Endothelial cell of umbilical vein (primary cell): ENCODE measurements around the gene MACO1. TPM values are rescaled to one million over a fixed set of nuclear protein-coding genes. Genes with fewer than 3 reads are reported as not detected.

Source experiments
- BruUV-seq: library from RNA; stranded (reverse); fragments of 400-500 nt; replicated peaks from 2 replicates; lab custom pipeline; 2021; lab: Mats Ljungman, UMichigan
- CTCF ChIA-PET: fragments of 300-600, 350-600 bp; sonication (Branson Sonifier 250); formaldehyde crosslinking; loops from one replicate; lab custom pipeline; 2021; ENCODE audit warnings: antibody characterized with exemption, inconsistent platforms; lab: Charles Lee
- POLR2A ChIA-PET: fragments of 300-600, 350-600 bp; sonication (Branson Sonifier 250); formaldehyde crosslinking; loops from one replicate; lab custom pipeline; 2021; ENCODE audit warnings: antibody characterized with exemption, inconsistent platforms; lab: Charles Lee
- DNase-seq: peaks from one replicate; pipeline ENCODE4 v3.0.0-alpha.2; 2011; ENCODE audit warnings: low read depth, low spot score
- FAIRE-seq: peaks from 2 replicates; lab custom pipeline; 2011; peaks lifted over from hg19 to GRCh38; lab: Jason Lieb, UNC
- H2AFZ ChIP-seq: 2 replicates; pipeline ENCODE4 v1.6.0; 2012; ENCODE audit warnings: low read depth, low read length, control low read depth, inconsistent platforms
- H3K27ac ChIP-seq: 2 replicates; pipeline ENCODE4 v1.5.1; 2011; ENCODE audit warnings: low read depth, mild to moderate bottlenecking, control low read depth, low read length, moderate library complexity; ENCODE audit not compliant: insufficient read depth
- H3K27me3 ChIP-seq, 2 experiments: 2 replicates each; pipeline versions ENCODE4 v1.6.0 to v1.6.1; 2011; ENCODE audit warnings: low read length in 2 of 2, mixed read lengths in 1 of 2; ENCODE audit not compliant: control insufficient read depth in 2 of 2, insufficient read depth in 2 of 2
- H3K36me3 ChIP-seq, 2 experiments: 2 replicates in 1 of 2; 3 replicates in 1 of 2; pipeline ENCODE4 v1.5.1; 2011; ENCODE audit warnings: low read length in 2 of 2, mild to moderate bottlenecking in 1 of 2, moderate library complexity in 1 of 2; ENCODE audit not compliant: control insufficient read depth in 2 of 2, insufficient read depth in 2 of 2; ENCODE audit errors: extremely low read depth in 1 of 2
- H3K4me1 ChIP-seq: 3 replicates; pipeline ENCODE4 v1.5.1; 2011; ENCODE audit warnings: mild to moderate bottlenecking, low read length; ENCODE audit not compliant: control insufficient read depth, insufficient read depth; ENCODE audit errors: extremely low read depth
- H3K4me2 ChIP-seq: 2 replicates; pipeline ENCODE4 v1.6.1; 2011; ENCODE audit warnings: low read length, control low read depth, mixed read lengths; ENCODE audit not compliant: insufficient read depth
- H3K4me3 ChIP-seq, 3 experiments: fragments of 200-600 bp in 1 of 3; sonication (generic), shearing (Covaris generic) in 1 of 3; replicated peaks in 1 of 3; 2 replicates each; pipeline ENCODE4 v1.5.1; 2011 to 2016; ENCODE audit warnings: control low read depth in 3 of 3, low read length in 3 of 3, mild to moderate bottlenecking in 2 of 3, inconsistent platforms in 1 of 3, low read depth in 1 of 3, moderate library complexity in 1 of 3; ENCODE audit not compliant: insufficient read depth in 1 of 3
- H3K79me2 ChIP-seq: 2 replicates; pipeline ENCODE4 v1.6.0; 2012; ENCODE audit warnings: low read length, inconsistent platforms; ENCODE audit not compliant: control insufficient read depth, insufficient read depth
- H3K9ac ChIP-seq: replicated peaks from 2 replicates; pipeline ENCODE3; 2011; ENCODE audit warnings: low read length, control low read depth; ENCODE audit not compliant: insufficient read depth; ENCODE audit errors: extremely low read depth
- H3K9me1 ChIP-seq: replicated peaks from 3 replicates; pipeline ENCODE4 v1.6.0; 2011; ENCODE audit warnings: mild to moderate bottlenecking, low read length; ENCODE audit not compliant: control insufficient read depth, insufficient read depth; ENCODE audit errors: extremely low read depth
- H3K9me3 ChIP-seq: replicated peaks from 2 replicates; pipeline ENCODE4 v1.5.1; 2012; ENCODE audit warnings: low read length, inconsistent platforms; ENCODE audit not compliant: control insufficient read depth, insufficient read depth
- H4K20me1 ChIP-seq: replicated peaks from 2 replicates; pipeline ENCODE3; 2011; ENCODE audit warnings: mild to moderate bottlenecking, low read length; ENCODE audit not compliant: control insufficient read depth, insufficient read depth; ENCODE audit errors: extremely low read depth
- CTCF ChIP-seq, 2 donors: IDR thresholded peaks; 1 replicate in 1 of 2; 2 replicates in 1 of 2; pipeline ENCODE4 v1.5.1; 2011; ENCODE audit warnings: low read length in 2 of 2, mild to moderate bottlenecking in 2 of 2, moderate library complexity in 2 of 2, control low read depth in 1 of 2, inconsistent platforms in 1 of 2, low read depth in 1 of 2; ENCODE audit not compliant: insufficient read depth in 1 of 2; ENCODE audit errors: extremely low read depth in 1 of 2
- EZH2 ChIP-seq: IDR thresholded peaks from 2 replicates; pipeline ENCODE4 v1.6.1; 2012; ENCODE audit warnings: borderline replicate concordance, low read depth, mild to moderate bottlenecking, moderate library complexity, low read length, inconsistent platforms; ENCODE audit not compliant: severe bottlenecking
- FOS ChIP-seq: IDR thresholded peaks from 2 replicates; pipeline ENCODE4 v1.6.1; 2011; ENCODE audit warnings: mild to moderate bottlenecking, low read length, moderate library complexity, borderline replicate concordance; ENCODE audit not compliant: insufficient read depth
- GATA2 ChIP-seq: IDR thresholded peaks from 2 replicates; pipeline ENCODE4 v1.7.0; 2011; ENCODE audit warnings: low read depth, mild to moderate bottlenecking, moderate library complexity, mixed read lengths, low read length; ENCODE audit not compliant: insufficient read length, insufficient read depth
- JUN ChIP-seq: IDR thresholded peaks from 2 replicates; pipeline ENCODE4 v1.6.1; 2011; ENCODE audit warnings: borderline replicate concordance, low read depth; ENCODE audit not compliant: insufficient read length, insufficient read depth
- MAX ChIP-seq: IDR thresholded peaks from 2 replicates; pipeline ENCODE4 v1.6.1; 2011; ENCODE audit not compliant: insufficient read depth, insufficient read length
- MYC ChIP-seq: IDR thresholded peaks from one replicate; pipeline ENCODE4 v1.6.1; 2011; ENCODE audit warnings: mild to moderate bottlenecking, low read depth, low read length
- POLR2A ChIP-seq: IDR thresholded peaks from 2 replicates; pipeline ENCODE4 v1.6.1; 2012; ENCODE audit warnings: low read depth, mild to moderate bottlenecking, control low read depth, low read length
- POLR2AphosphoS5 ChIP-seq: IDR thresholded peaks from 2 replicates; pipeline ENCODE4 v1.6.1; 2012; ENCODE audit warnings: low read depth, mild to moderate bottlenecking, control low read depth, low read length, moderate library complexity; ENCODE audit not compliant: insufficient read depth
- dilution Hi-C: fragments of 300-500 bp; cut with MboI; formaldehyde crosslinking; loops from one replicate; pipeline ENCODE4 v1.15.0; 2019; ENCODE audit warnings: low sequenced_read_pairs; ENCODE audit not compliant: extremely low pct_ligation_motif_present
- intact Hi-C: fragments of 100-400 bp; cut with micrococcal nuclease; formaldehyde crosslinking; loops from one replicate; pipeline ENCODE4 v1.10.0; 2022
- polyA plus RNA-seq, 4 experiments: library from polyadenylated mRNA; depleted of rRNA in 3 of 4; stranded (reverse) in 3 of 4; unstranded in 1 of 4; fragments of >200 nt; gene quantifications; 2 replicates each; pipeline versions ENCODE4 v1.2.1 to v1.2.3, GENCODE V29; 2011 to 2012; ENCODE audit warnings: missing spikeins in 1 of 4
- total RNA-seq: library from RNA; stranded (reverse); gene quantifications from 2 replicates; pipeline ENCODE4 v1.2.3, GENCODE V29; 2021

MACO1 gene
- total and polyA plus RNA-seq, 2 donors (not counting 3 experiments of a cell fraction or from before 2014, with no cell fraction given): 7.7 to 24.4 TPM

GRCh38 chr1:25476186-25477097 is 45.7 kb downstream of the MACO1 start:
- ChIA-PET POLR2A (no interaction called here), CTCF (interaction anchor here (0.8 to 1.9 kb wide), 4 partner anchors 10 to 45 kb away, joined by 3 to 10 read pairs (median 3); no protein-coding TSS in a partner anchor)
- H3K36me3 ChIP-seq: no peaks in the 10 kb centered on the region
- H3K27me3 ChIP-seq: no peaks in the 10 kb centered on the region
- no peaks in the 10 kb centered on the region for H3K9me1 ChIP-seq
- no peak overlapping the region for H3K27ac ChIP-seq
- no peak overlapping the region for H3K4me3 ChIP-seq
- no peaks in the 10 kb centered on the region for H3K4me1 ChIP-seq
- H3K4me2 ChIP-seq: no peak overlapping the region
- intact Hi-C loops (loop anchor here (5.0 kb wide), 1 partner anchor 229 kb away; the partner anchor contains the start of gene RSRP1), dilution Hi-C loops (no loop called here)
- TF ChIP-seq FOS (no peak), GATA2 (no peak), POLR2A (no peak), JUN (no peak), MYC (no peak), CTCF (IDR thresholded peaks at IDR 0.05; ENCODE audit: extremely low read depth in 1 of 2, insufficient read depth in 1 of 2, low read depth in 1 of 2, low read length in 2 of 2) (no peak), MAX (no peak), EZH2 (no peak), POLR2AphosphoS5 (no peak)
- DNase-seq (no peak), FAIRE-seq (no peak)
- BruUV-seq: no TSS peak
- H2AFZ ChIP-seq: no peak overlapping the region
- no peaks in the 10 kb centered on the region for H4K20me1 ChIP-seq
- H3K9me3 ChIP-seq: no peaks in the 10 kb centered on the region
- H3K79me2 ChIP-seq: peaks cover 19% of the 10 kb centered on the region
- H3K9ac ChIP-seq: no peak overlapping the region
